Tibial nerve (tissue), 4 donors: ENCODE results near the gene NIM1K.
"Not testable (repeated sequence)": the region's sequence is repeated elsewhere in the genome, so short reads cannot be mapped to it uniquely, and the experiment has no call there.

ENCODE experiments used
- CTCF ChIP-seq, 5 experiments: fragments of 200-600 bp in 3 of 5; fragments of 450-650 bp in 2 of 5; sonication (generic) in 3 of 5; IDR thresholded peaks; one replicate each; pipeline ENCODE4 v1.5.1; 2016 to 2019; ENCODE audit warnings: antibody characterized with exemption in 5 of 5, mild to moderate bottlenecking in 3 of 5, moderate library complexity in 2 of 5
- EP300 ChIP-seq, 2 donors: sonication (generic); formaldehyde crosslinking; IDR thresholded peaks; one replicate each; pipeline ENCODE4 v1.6.1; 2017; ENCODE audit warnings: antibody characterized with exemption in 2 of 2, mild to moderate bottlenecking in 1 of 2

GRCh38 chr5:43164801-43165200, 27.2 kb upstream of the NIM1K start:
- not testable (repeated sequence) for TF ChIP-seq CTCF, EP300 (IDR thresholded peaks at IDR 0.05)
